GM19240 (cell line): ENCODE data around the gene IL1RAPL1.

Source experiments
- DNase-seq: peaks from one replicate; pipeline ENCODE4 v3.0.0; 2011; ENCODE audit warnings: low spot score; ENCODE audit not compliant: insufficient read length

The IL1RAPL1 gene

GRCh38 chrX:28586981-28587551 lies at the start of gene IL1RAPL1:
Gene IL1RAPL1, plus strand, starts transcription at chrX:28587446.
- DNase-seq, result no peak

GRCh38 chrX:28542791-28543190 lies 44.5 kb upstream of the IL1RAPL1 start:
- no peak for DNase-seq

GRCh38 chrX:28549838-28550237 lies 37.4 kb upstream of the IL1RAPL1 start:
- no peak for DNase-seq

- DNase-seq, result no peak
Measured at GRCh38 chrX:28550331-28550872, 36.8 kb upstream of the IL1RAPL1 start.

GRCh38 chrX:28552322-28552721 lies 34.9 kb upstream of the IL1RAPL1 start:
- no peak for DNase-seq

GRCh38 chrX:28552882-28553829 lies 34.1 kb upstream of the IL1RAPL1 start:
- DNase-seq, result no peak

DNA sequence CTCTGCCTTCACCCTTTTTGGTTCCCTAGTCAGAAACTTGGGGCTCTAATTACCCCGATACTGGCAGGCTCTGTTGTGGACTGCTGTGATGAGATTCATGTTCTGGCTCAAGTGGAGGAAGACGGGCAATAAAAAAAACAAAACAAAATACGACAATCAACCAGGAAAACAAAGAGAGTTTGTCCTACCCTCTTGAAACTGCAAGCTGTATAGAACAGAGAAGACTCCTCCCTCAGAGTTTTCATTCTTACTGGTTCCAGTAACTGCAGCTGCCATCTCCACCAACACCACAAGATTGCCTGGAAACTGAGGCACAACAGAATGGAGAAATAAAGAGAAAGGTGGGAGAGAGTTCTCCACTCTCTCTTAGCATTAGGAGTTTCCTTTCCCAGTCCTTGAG lies 11.1 kb upstream of the IL1RAPL1 start:
- DNase-seq, result no peak

- DNase-seq, result no peak
Measured at GRCh38 chrX:28581522-28581921, 5.7 kb upstream of the IL1RAPL1 start.

- no peak for DNase-seq
Measured at GRCh38 chrX:28582511-28582910, 4.7 kb upstream of the IL1RAPL1 start.

DNA sequence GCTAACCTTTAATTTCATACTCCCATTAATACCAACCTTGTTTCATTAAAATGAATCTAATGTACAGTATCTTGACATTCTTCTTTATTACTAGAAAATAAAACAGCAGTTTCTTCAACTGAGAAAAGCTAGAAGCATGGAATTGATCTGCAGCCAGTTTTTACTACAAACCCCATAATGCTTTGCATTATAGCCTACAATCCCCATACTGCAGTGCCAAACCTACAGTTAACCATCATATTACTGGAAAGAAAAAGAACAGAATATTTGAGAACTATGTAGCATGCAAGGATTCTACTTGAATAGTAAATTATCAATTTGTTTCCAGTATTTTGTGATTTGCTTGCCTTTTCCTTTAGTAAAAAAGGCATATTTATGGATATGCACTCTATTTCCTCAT lies 3.2 kb upstream of the IL1RAPL1 start:
- DNase-seq, result no peak

DNA sequence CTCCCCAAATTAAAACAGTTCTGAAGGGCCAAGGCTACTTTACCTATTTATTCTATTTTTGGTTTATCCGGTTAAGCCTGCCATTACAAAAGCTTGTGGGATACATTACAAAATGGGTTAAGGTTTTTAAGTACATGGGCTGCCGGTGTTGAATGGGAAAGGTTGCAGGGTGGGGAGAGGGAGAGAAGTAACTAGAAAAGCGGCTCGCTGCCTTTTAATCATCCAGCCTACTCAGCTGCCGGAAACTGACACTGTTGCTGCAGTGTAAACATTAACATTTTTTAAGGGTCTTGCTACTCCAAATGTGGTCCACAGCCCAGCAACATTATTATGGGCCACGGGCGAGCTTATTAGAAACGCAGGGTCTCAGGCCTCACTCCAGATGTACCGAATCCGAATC lies 1.5 kb upstream of the IL1RAPL1 start:
- no peak for DNase-seq

GRCh38 chrX:28586286-28586685 lies 960 bp upstream of the IL1RAPL1 start:
- DNase-seq, result no peak

- DNase-seq, result no peak
Measured at GRCh38 chrX:28589046-28589445, 1.8 kb downstream of the IL1RAPL1 start.

DNA sequence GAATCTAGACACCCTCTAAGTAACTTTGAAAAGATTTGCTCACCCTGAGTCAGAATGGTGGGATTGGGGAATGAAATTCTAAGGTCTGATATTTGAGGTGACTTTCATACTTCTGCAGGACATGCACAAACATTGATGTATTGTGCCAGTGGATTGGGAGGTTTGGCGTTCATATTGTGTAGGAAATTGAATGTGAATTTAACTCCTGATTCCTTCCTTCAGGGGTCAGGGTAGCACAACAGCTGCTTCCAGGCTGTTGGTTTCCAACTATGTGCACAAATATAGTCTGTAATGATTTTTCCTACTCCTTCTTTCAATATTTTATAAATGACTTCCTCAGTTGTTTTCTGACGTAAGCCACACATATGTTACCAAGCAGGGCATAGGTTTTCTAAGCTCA lies 3.1 kb downstream of the IL1RAPL1 start:
- DNase-seq, result no peak

- no peak for DNase-seq
Measured at GRCh38 chrX:28591542-28591941, 4.3 kb downstream of the IL1RAPL1 start.

DNA sequence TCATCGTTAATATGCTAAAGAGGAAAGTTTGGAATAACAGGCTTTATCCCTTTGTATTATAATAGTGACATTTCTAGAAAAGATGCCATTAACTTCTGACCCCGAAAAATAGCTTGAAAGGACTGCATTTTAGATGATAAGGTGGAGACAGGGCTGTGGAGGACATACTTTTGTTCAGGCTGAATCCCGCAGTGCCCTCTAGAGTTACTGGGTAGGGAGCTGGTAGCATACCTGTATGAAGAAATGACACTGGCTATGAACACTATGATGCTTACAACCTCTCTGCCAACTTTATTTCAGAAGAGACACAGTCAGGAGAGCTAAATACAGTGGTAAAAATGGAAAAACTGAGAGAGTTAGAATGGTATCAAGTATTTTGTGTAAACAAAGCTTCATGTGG lies 8.1 kb downstream of the IL1RAPL1 start:
- no peak for DNase-seq

- DNase-seq, result no peak
Measured at GRCh38 chrX:28599957-28600356, 12.7 kb downstream of the IL1RAPL1 start.

- no peak for DNase-seq
Measured at GRCh38 chrX:28609003-28609402, 21.8 kb downstream of the IL1RAPL1 start.

DNA sequence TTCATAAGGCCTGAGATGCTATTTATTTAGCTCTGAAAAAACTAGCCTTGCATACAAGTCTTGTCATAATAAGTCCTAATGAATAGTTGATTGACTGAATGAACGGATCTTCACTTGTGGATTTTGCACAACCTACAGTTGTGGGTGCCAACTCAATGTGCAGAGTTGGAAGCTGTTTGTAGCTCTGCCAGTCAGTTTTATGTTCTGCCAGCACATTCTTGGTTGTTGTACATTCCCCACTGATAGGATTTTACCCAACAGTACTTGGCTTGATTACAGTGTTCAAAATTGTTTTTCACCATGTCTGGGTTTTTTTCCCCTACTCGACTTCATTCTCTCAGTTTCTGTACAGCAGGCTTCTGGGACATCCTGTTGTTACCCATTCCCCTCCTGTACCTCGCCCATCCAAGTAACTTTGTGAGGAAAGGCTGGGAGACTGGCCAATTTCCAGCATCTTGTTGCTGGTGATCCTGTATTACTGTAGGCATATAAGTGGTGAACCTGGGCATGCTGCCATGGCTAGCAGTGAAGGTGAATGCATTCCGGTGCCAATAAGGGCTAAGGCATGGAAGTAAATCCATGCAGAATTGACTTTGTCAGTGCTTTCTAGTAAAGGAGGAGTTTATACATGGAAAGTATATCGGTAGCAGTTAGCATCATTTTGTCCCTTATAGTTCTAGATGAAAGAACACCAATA lies 22.8 kb downstream of the IL1RAPL1 start:
- DNase-seq, result no peak

DNA sequence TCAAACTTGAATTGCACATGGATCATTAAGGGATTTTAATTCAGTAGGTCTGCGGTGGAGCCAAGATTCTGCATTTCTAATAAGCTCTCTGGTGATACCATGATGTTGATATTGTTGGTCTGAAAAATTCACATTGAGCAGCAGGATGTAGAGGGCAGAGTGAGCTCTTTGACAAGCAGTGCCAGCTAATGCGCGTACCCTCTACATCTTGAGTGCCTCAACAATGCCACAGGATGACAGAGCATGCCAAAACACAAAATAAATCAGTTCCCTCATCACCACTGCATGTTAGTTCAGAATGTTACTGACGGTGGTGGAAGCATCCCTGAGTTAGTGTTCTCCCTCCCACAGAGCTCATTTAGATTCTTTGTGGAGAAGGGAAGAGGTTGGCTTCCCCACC lies 23.5 kb downstream of the IL1RAPL1 start:
- no peak for DNase-seq

- DNase-seq, result no peak
Measured at GRCh38 chrX:28613558-28613957, 26.3 kb downstream of the IL1RAPL1 start.

DNA sequence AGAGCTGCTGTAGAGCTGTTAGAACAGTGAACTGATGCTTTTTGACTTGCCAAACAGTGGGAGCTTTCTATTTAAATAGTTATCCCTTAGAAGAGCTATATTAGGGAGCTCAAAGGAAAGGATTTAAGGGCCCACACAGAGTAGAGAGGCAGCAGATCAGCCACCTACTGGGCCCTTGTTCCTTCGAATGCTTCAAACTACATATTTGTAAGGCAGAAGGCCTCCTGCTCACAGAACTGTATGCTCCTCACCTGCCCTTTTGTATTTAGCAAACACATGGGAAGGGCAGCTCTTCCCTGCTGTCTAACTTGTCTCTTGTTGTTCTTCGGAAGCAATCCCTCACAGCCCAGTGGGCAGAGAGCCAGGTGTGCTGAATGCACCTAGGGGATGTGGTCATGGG lies 38.0 kb downstream of the IL1RAPL1 start:
- no peak for DNase-seq
